Smooth muscle cell (in vitro differentiated cells): ENCODE data around the gene LRP5. TPM values are rescaled to one million over a fixed set of nuclear protein-coding genes. Genes with fewer than 3 reads are reported as not detected.

Experiments used
- DNase-seq: peaks from one replicate; lab custom pipeline; 2025; ENCODE audit not compliant: unreplicated experiment; lab: John Stamatoyannopoulos, UW
- H2AFZ ChIP-seq: fragments of 200-600 bp; sonication (generic); 2 replicates; pipeline ENCODE4 v1.6.0; 2016; ENCODE audit warnings: antibody characterized with exemption, low read depth, mild to moderate bottlenecking
- H3F3A ChIP-seq: fragments of 200-600 bp; sonication (generic); 2 replicates; pipeline ENCODE4 v1.6.0; 2017; ENCODE audit warnings: antibody characterized with exemption, low read depth
- H3K27ac ChIP-seq: fragments of 200-600 bp; sonication (generic); 2 replicates; pipeline ENCODE4 v1.5.1; 2016; ENCODE audit warnings: low read depth, mild to moderate bottlenecking
- H3K27me3 ChIP-seq: fragments of 200-600 bp; sonication (generic); 2 replicates; pipeline ENCODE4 v1.6.1; 2016; ENCODE audit warnings: low read depth, mild to moderate bottlenecking
- H3K36me3 ChIP-seq: fragments of 200-600 bp; sonication (generic); 2 replicates; pipeline ENCODE4 v1.5.1; 2016; ENCODE audit warnings: low read depth
- H3K4me1 ChIP-seq: fragments of 200-600 bp; sonication (generic); 2 replicates; pipeline ENCODE4 v1.5.1; 2016; ENCODE audit warnings: low read depth
- H3K4me2 ChIP-seq: fragments of 200-600 bp; sonication (generic); 2 replicates; pipeline ENCODE4 v1.6.0; 2016; ENCODE audit warnings: mild to moderate bottlenecking
- H3K4me3 ChIP-seq: fragments of 200-600 bp; sonication (generic); 2 replicates; pipeline ENCODE4 v1.5.1; 2016; ENCODE audit warnings: mild to moderate bottlenecking
- H3K79me2 ChIP-seq: fragments of 200-600 bp; sonication (generic); 2 replicates; pipeline ENCODE4 v1.6.0; 2016; ENCODE audit warnings: low read depth, mild to moderate bottlenecking
- H3K9ac ChIP-seq: fragments of 200-600 bp; sonication (generic); 2 replicates; pipeline ENCODE4 v1.6.0; 2016; ENCODE audit warnings: low read depth
- H3K9me3 ChIP-seq: fragments of 200-600 bp; sonication (generic); replicated peaks from 2 replicates; pipeline ENCODE4 v1.5.1; 2016; ENCODE audit warnings: low read depth
- H4K20me1 ChIP-seq: fragments of 200-600 bp; sonication (generic); 2 replicates; pipeline ENCODE4 v1.6.0; 2016; ENCODE audit warnings: low read depth
- WGBS: methylation state at CpG from one replicate; pipeline ENCODE4 v1.1.7; 2016; ENCODE audit warnings: low lambda C conversion rate; 5-methylcytosine and 5-hydroxymethylcytosine counted together
- polyA plus RNA-seq: library from polyadenylated mRNA; unstranded; fragments of >200 nt; fragmentation: Nextera tagmentation; extraction: Ambion mirVana; gene quantifications from 2 replicates; pipeline ENCODE4 v1.2.1, GENCODE V29; 2016
- total RNA-seq: library from RNA; depleted of rRNA; stranded (reverse); fragments of >200 nt; gene quantifications from 2 replicates; pipeline ENCODE4 v1.2.3, GENCODE V29; 2014
- TF ChIP-seq, protein P1 (sequence below): fragments of 200-600 bp; sonication (generic); IDR thresholded peaks from 2 replicates; pipeline ENCODE4 v1.5.1; 2017; ENCODE audit warnings: borderline replicate concordance, mild to moderate bottlenecking, antibody characterized with exemption; ENCODE audit not compliant: insufficient read depth, poor library complexity, severe bottlenecking

The LRP5 gene
- total and polyA plus RNA-seq, 2 experiments from 2014 or later, result 16.1 to 26.6 TPM

DNA sequence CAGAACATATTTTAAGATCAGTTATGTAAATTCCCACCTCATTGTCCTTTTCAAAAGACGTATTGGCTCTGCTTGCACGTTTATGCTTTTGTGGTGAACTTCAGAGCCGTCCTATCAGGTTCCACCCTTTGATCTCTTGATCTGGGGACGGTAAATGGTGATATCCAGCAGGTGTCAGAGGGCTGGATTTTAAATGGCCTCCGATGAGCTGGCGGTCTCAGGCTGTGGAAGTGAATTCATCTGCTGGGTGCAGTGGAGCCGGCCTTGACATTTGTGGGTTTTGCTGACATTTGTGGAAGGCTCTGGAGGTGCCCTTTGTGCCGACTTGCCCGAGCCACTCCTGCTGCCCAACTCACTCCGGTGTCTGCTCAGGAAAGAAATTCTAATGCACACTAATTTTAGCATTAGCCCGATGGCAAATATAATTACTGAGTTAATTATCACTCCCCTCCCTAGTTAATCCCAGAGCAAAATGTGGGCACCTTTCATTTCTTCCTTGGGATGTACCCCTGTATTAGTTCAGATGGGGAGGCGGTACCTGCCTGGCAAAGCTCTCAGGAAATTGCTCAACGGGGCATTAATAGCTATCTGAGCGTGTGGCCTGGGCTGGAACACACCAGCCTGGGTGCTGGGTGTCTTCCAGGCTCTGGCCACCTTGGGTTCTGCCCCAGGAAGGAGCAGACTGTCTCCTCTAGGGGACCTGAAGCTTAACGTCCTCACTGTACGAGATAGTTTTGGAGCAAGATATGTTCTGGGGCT lies 9.1 kb downstream of the LRP5 start:
- Histone ChIP-seq H4K20me1 (peaks cover 85% of the 10 kb centered on the region), H3K27me3 (no peaks in the 10 kb centered on the region), H3F3A (no peaks in the 10 kb centered on the region), H3K79me2 (peaks cover 99% of the 10 kb centered on the region), H3K4me3 (no peak overlapping the region), H3K9me3 (no peaks in the 10 kb centered on the region), H3K27ac (no peak overlapping the region), H3K4me2 (no peak overlapping the region), H3K36me3 (no peaks in the 10 kb centered on the region), H3K9ac (no peak overlapping the region), H3K4me1 (no peaks in the 10 kb centered on the region), H2AFZ (no peak overlapping the region)
- 91% methylated on average over 16 of the region's 16 CpGs for WGBS
- TF ChIP-seq, protein P1, sequence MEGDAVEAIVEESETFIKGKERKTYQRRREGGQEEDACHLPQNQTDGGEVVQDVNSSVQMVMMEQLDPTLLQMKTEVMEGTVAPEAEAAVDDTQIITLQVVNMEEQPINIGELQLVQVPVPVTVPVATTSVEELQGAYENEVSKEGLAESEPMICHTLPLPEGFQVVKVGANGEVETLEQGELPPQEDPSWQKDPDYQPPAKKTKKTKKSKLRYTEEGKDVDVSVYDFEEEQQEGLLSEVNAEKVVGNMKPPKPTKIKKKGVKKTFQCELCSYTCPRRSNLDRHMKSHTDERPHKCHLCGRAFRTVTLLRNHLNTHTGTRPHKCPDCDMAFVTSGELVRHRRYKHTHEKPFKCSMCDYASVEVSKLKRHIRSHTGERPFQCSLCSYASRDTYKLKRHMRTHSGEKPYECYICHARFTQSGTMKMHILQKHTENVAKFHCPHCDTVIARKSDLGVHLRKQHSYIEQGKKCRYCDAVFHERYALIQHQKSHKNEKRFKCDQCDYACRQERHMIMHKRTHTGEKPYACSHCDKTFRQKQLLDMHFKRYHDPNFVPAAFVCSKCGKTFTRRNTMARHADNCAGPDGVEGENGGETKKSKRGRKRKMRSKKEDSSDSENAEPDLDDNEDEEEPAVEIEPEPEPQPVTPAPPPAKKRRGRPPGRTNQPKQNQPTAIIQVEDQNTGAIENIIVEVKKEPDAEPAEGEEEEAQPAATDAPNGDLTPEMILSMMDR, result no peak
- DNase-seq, result no peak

DNA sequence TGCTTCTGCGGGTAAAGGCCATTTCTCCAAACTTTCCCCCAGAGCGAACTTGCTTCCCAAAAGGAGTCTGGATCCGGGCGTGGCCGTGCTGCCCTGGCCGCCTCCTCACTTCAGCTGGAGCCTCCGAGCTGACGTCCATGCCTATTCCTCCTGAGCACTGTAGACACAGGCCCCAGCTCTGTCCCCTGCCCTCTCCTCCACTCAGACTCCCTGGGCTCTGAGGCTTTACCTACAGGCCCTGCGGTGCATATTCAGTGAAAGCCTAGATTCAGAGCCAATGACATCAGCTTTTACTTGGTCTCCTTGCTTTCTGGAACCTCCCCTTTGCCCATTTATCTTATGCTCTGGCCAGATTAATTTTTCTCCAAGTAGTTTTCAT lies 9.7 kb downstream of the LRP5 start:
- TF ChIP-seq, protein P1, result no peak
- H4K20me1 ChIP-seq, result peaks cover 81% of the 10 kb centered on the region
- H3K9me3 ChIP-seq, result no peaks in the 10 kb centered on the region
- H2AFZ ChIP-seq, result no peak overlapping the region
- H3K79me2 ChIP-seq, result peaks cover 98% of the 10 kb centered on the region
- WGBS, result 94% methylated on average over 9 of the region's 9 CpGs
- no peak overlapping the region for H3K27ac ChIP-seq
- no peaks in the 10 kb centered on the region for H3K36me3 ChIP-seq
- H3K9ac ChIP-seq, result no peak overlapping the region
- H3K4me2 ChIP-seq, result no peak overlapping the region
- DNase-seq, result no peak
- no peaks in the 10 kb centered on the region for H3K27me3 ChIP-seq
- no peak overlapping the region for H3K4me3 ChIP-seq
- no peaks in the 10 kb centered on the region for H3K4me1 ChIP-seq
- no peaks in the 10 kb centered on the region for H3F3A ChIP-seq

DNA sequence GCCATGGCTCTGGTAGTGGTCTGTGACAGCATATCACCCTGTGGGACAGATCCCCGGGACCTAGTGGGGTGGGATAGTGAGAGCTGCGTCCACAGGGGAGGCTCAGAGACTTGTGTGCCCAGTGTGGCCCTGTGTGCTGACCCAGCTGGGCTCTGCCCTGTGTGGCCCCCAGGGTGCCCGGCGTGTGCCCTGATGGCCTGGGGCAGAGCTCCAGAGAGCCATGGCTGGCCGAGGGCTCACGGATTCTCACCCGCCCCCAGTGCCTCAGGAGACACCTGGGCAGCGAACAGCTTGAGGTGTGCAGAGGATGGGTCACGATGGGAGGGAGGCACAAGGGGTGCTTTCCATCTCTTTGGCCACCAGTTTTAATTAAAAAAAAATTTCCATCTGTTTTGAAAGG lies 11.8 kb downstream of the LRP5 start:
- peaks cover 20% of the 10 kb centered on the region for H3K4me1 ChIP-seq

More for the DNA sequence above, 11.8 kb downstream of the LRP5 start:
- Histone ChIP-seq H3K9me3 (no peaks in the 10 kb centered on the region), H3K79me2 (peaks cover 90% of the 10 kb centered on the region), H3K27me3 (no peaks in the 10 kb centered on the region), H3F3A (peaks cover 6% of the 10 kb centered on the region), H3K4me3 (no peak overlapping the region), H3K27ac (no peak overlapping the region), H2AFZ (no peak overlapping the region), H3K36me3 (no peaks in the 10 kb centered on the region), H3K4me2 (no peak overlapping the region), H4K20me1 (peaks cover 80% of the 10 kb centered on the region), H3K9ac (no peak overlapping the region)
- TF ChIP-seq, protein P1, result no peak
- no peak for DNase-seq
- WGBS, result 92% methylated on average over 9 of the region's 9 CpGs
